ENCODE data around the gene LRRC37A2.
"Not testable (repeated sequence)": the region's sequence is repeated elsewhere in the genome, so short reads cannot be mapped to it uniquely, and the experiment has no call there.

The LRRC37A2 gene

GRCh38 chr17:46512168-46512567 lies at the start of gene LRRC37A2:
Gene LRRC37A2 (plus strand): TSS chr17:46512468. CDS start chr17:46512713, 245 bp downstream.
- not testable (repeated sequence) for DNase-seq

- not testable (repeated sequence) for DNase-seq
Observed at GRCh38 chr17:46467618-46468017, 44.6 kb upstream of the LRRC37A2 start.

GRCh38 chr17:46474489-46474888 lies 37.8 kb upstream of the LRRC37A2 start:
- DNase-seq: not testable (repeated sequence)

DNA sequence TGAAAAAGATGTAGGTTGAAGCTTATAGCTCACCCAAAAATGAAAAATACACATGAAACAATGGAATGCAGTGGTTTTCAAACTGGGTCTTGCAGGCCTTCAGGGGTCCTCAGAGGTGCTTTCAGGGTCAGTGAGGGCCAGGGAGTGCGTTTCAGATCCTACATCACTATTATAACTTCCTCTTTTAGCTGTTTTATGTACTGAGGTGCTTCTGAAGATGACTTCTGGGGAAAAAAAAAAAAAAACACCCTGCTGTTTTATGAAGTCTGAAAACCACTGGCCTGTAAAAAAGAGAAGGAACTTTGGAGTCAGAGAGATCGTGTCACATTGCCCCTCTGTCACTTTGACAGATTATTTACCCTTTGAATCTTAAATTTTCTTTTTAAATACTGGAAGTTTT lies 36.7 kb upstream of the LRRC37A2 start:
- DNase-seq: not testable (repeated sequence)

GRCh38 chr17:46478823-46479222 lies 33.4 kb upstream of the LRRC37A2 start:
- DNase-seq: not testable (repeated sequence)

GRCh38 chr17:46481310-46481709 lies 31.0 kb upstream of the LRRC37A2 start:
- DNase-seq: not testable (repeated sequence)

DNA sequence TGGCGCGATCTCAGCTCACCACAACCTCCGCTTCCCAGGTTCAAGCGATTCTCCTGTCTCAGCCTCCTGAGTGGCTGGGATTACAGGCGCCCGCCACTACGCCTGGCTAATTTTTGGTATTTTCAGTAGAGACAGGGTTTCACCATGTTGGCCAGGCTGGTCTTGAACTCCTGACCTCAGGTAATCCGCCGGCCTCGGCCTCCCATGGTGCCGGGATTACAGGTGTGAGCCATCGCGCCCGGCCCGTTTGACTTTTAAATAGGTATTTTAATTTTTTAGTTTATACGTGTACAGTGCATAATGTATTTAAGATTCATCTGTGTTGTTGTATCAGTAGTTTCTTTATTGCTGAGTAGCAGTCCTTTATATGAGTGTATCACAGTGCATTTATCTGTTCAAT lies 20.2 kb upstream of the LRRC37A2 start:
- not testable (repeated sequence) for DNase-seq

DNA sequence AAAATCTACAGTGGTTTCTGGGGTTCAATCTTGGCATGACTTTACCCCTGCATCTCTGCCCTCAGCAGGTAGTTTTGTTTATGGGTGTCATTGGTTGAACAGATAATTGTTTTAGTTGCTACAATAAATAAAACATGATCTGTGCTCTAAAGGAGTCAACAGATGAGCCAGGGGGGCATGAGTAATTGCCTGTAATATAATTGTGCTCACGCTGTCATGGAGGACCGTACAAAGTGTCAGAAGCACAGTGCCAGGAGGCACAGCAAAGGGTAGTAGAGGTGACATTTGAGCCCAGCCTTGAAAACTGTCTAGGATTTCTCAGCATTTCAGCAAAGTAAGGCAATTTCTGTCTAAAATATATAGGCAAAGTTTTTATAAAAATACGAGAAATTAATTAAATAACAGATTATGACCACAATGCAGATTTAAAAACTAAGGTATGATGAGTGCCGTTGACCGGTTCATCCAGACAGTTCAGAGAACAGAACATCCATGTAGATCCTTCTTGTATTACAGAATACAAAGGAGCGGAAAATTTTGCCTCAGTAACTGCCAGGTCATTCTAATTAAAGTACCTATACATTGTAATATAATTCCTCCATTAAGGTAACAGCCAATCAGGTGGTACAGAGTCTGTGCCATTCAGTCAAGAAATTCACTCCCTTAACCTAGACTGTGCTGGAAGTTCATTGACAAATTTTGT lies 12.7 kb upstream of the LRRC37A2 start:
- not testable (repeated sequence) for DNase-seq

DNA sequence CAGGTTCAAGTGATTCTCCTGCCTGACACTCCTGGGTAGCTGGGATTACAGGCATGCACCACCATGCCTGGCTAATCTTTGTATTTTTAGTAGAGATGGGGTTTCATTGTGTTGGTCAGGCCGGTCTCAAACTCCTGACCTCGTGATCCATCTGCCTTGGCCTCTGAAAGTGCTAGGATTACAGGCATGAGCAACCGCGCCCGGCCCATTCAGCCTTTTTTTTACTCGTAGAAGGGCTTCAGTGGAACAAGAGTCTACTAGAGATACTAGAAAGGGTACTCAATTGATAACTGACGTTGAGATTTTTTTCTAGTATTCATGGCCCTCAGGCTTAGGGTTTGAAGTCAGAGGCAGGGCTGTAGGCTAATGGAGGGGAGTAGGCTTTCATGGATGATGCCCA lies 6.4 kb upstream of the LRRC37A2 start:
- not testable (repeated sequence) for DNase-seq

DNA sequence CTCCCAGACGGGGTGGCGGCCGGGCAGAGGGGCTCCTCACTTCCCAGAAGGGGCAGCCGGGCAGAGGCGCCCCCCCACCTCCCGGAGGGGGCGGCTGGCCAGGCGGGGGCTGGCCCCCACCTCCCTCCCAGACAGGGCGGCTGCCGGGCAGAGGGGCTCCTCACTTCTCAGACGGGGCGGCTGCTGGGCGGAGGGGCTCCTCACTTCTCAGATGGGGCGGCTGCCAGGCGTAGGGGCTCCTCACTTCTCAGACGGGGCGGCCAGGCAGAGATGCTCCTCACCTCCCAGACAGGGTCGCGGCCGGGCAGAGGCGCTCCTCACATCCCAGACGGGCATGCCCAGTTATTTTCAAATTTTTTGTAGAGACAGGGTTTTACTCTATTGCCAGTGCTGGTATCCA lies 22.4 kb downstream of the LRRC37A2 start:
- DNase-seq: not testable (repeated sequence)

DNA sequence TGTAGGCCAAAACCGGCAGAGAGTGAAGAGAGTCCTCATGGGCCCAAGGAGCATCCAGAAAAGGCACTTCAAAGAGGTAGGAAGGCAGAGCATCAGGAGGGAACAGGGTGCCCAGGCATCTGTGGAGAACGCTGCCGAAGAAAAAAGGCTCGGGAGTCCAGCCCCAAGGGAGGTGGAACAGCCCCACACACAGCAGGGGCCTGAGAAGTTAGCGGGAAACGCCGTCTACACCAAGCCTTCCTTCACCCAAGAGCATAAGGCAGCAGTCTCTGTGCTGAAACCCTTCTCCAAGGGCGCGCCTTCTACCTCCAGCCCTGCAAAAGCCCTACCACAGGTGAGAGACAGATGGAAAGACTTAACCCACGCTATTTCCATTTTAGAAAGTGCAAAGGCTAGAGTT lies 36.3 kb downstream of the LRRC37A2 start:
- DNase-seq: not testable (repeated sequence)

DNA sequence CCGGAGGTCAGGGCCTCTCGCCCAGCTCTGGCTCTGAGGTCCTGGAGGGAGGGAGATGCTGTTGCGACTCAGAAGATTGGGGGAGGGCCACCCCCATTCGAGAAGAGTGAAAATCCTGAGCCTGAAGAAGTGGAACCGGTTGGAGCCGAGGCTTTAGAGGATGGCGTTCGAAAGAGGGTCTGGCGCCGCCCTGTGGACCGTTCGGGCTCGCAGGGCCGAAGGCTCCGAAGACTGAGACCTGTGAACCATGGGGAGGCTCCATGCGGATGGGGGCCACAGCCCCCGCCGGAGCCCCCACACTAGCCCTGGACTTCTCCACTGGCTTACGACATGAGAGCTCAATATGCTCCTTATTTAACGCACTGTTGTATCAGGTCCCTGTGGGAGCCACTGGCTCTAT lies 46.9 kb downstream of the LRRC37A2 start:
- not testable (repeated sequence) for DNase-seq

DNA sequence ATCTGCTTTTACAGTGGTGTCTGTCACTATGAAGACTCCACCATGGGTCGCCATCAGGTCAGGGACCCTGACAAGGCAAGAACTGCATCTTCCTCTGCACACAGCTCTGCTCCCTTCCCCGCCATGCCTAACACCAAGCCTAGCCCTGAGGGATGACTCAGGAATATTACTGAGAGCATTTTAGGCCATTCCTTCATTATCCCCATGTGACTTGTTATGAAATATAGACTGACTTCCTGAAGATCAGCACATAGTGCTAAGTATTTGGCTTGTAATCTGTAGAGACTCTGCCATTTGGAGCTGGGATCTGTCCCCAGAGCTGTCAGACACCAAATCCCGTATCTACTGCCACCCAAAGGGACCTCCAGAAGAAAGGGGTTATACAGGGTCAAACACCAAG lies 47.8 kb downstream of the LRRC37A2 start:
- not testable (repeated sequence) for DNase-seq

- DNase-seq: not testable (repeated sequence)
Observed at GRCh38 chr17:46566284-46566683, 54.0 kb downstream of the LRRC37A2 start.

GRCh38 chr17:46566980-46567379 lies 54.7 kb downstream of the LRRC37A2 start:
- not testable (repeated sequence) for DNase-seq

DNA sequence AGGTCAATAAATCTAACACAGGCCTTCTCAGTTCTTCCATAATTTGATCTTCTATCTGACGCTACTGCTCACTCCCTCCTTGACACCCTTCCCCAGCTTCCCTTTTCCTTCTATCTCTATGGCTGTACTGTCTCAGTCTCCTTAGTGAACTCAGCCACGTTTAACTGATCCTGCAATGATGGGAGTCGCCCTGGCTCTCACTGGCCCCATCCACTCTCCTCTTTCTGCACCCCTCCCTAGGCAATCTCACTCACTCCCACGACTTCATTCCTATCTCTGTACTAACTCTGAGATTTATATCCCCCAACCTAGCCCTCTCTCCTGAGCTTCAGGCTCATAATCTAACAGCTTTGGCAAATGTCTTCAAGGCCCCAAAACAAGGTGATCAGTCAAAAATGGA lies 59.5 kb downstream of the LRRC37A2 start:
- not testable (repeated sequence) for DNase-seq

- peak; percentile 82 for DNase-seq
Observed at GRCh38 chr17:46579083-46580075, 67.1 kb downstream of the LRRC37A2 start, which contains the start of gene ARL17A. Gene ARL17A (minus strand): TSS chr17:46579691. CDS start chr17:46576322, 3,369 bp downstream.

- not testable (repeated sequence) for DNase-seq
Observed at GRCh38 chr17:46580082-46580481, 67.8 kb downstream of the LRRC37A2 start.

GRCh38 chr17:46585444-46585843 lies 73.2 kb downstream of the LRRC37A2 start:
- DNase-seq: not testable (repeated sequence)

DNA sequence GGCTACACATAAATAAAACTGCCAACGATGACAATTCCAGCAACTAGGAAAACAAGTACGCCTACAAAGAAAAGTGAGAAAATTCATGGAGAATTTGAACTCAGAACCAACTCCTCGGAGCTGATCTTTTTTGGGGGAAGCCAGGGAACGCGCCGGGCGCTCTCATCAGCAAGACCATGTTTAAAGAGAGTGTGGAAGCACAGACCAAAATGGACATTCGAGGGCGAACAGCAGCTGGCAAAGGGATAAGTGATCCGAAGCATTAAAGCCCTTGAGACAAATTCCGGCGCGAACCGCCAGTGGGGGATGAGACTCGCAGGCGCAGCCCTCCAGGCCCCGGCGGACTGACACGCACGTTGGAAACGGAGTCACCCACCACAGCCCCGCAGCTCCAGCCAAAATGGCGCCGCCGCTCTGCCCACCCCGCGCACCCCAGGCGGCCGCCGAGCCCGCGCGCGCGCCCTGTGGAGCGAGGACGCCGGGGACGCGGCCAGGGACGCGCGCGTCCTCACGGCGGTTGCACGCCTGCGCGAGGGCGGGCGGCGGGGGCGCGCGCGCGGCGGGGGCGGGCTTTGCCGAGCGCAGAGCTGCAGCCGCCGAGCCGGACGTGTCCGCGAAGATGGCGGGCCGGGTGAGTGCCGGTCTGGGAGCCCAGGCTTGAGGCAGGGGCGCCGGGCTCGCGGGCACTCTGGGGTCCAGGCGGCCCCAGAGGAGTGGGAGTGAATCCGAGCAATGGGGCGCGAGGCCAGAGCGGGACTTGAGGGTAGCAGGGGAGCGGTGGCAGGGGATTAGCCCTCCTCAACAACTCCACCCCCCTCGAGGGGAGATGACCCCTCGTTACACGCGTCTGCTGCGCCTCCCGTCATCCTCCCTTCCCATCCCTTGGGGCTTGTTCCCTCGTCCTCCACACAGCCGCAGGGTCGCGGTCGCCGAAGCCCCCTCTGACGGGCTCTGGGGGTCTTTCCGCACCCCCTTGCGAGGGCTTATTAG lies 78.2 kb downstream of the LRRC37A2 start, which contains the start of gene NSF:
Gene NSF, plus strand, starts transcription at position 513 of the 990 bp plus-strand sequence. Its CDS starts 107 bp downstream, at position 620.
- DNase-seq: not testable (repeated sequence)

DNA sequence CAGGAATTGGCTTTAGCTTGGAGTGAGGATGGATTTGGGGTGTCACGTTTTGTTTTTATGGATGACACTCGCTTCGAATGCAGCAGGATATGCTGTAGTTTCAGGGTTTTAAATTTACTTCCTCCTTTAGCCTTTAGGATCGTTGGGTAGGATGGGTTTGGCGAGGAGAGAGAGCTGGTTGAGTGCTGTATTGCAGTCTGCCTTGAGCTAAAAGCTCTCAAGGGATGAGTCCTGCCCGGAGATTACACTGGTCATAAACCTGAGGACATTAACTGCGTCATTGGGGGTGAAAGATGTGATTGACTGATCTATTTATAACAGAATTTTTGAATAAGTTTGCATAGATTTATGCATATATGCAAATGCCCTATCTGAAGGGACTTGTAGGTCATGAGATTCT lies 79.1 kb downstream of the LRRC37A2 start:
- not testable (repeated sequence) for DNase-seq
